ENCODE results near the gene MAGIX.

Gene MAGIX

DNA sequence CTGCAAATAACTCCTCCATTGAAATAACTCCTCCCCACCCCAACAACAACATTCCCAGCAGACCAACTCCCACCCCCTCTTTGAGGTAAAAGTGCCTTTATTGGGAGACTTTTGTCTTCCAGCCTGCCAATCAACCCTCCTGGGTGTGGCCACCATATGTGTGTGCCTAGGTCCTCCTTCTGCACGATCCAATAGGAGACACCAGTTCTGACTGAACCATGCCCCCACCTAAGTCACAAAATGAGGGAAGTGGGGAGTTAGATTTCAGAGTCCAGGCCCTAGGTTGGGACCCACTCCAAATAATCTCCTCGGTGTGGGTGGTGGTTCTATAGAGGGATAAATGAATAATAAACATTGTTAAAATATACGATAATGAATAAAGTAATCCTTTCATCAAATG is 12.2 kb downstream of the MAGIX start:
- no peaks in the 10 kb centered on the region for H3K36me3 ChIP-seq (ENCODE audit: low read length)
- H3K79me2 ChIP-seq (ENCODE audit: insufficient read depth, low read length): peaks cover 9% of the 10 kb centered on the region; the same call in 1 of the 2 replicates
- H3K27me3 ChIP-seq (ENCODE audit: low read length): no peaks in the 10 kb centered on the region
- no peak overlapping the region for H3K27ac ChIP-seq (ENCODE audit: low read depth, low read length)
- H2AFZ ChIP-seq (ENCODE audit: low read depth, low read length, severe bottlenecking): no peak overlapping the region
- no peak overlapping the region for H3K9ac ChIP-seq (ENCODE audit: low read length)
- H3K4me2 ChIP-seq (ENCODE audit: low read depth, low read length, poor library complexity, severe bottlenecking): no peak overlapping the region
- TF ChIP-seq, protein P1, sequence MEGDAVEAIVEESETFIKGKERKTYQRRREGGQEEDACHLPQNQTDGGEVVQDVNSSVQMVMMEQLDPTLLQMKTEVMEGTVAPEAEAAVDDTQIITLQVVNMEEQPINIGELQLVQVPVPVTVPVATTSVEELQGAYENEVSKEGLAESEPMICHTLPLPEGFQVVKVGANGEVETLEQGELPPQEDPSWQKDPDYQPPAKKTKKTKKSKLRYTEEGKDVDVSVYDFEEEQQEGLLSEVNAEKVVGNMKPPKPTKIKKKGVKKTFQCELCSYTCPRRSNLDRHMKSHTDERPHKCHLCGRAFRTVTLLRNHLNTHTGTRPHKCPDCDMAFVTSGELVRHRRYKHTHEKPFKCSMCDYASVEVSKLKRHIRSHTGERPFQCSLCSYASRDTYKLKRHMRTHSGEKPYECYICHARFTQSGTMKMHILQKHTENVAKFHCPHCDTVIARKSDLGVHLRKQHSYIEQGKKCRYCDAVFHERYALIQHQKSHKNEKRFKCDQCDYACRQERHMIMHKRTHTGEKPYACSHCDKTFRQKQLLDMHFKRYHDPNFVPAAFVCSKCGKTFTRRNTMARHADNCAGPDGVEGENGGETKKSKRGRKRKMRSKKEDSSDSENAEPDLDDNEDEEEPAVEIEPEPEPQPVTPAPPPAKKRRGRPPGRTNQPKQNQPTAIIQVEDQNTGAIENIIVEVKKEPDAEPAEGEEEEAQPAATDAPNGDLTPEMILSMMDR (IDR thresholded peaks at IDR 0.05; ENCODE audit: insufficient read depth, low read length, poor library complexity, severe bottlenecking): no peak
- TF ChIP-seq EZH2phosphoT487 (conservative IDR thresholded peaks at IDR 0.05; ENCODE audit: low read length): no peak
- no peak overlapping the region for H3K4me3 ChIP-seq (ENCODE audit: insufficient read depth, low read length, poor library complexity, severe bottlenecking)
- H4K20me1 ChIP-seq (ENCODE audit: low read depth, low read length): 0 out of 2 replicates have a peak, but pooled peaks cover 3% of the 10 kb centered on the region
- 0 out of 2 replicates have a peak, but pooled peaks cover 3% of the 10 kb centered on the region for H3F3A ChIP-seq (ENCODE audit: insufficient read depth)
- no peaks in the 10 kb centered on the region for H3K9me2 ChIP-seq (replicated peaks; ENCODE audit: insufficient read depth, low read length)
- H3K9me3 ChIP-seq (ENCODE audit: insufficient read depth, low read length): no peaks in the 10 kb centered on the region

DNA sequence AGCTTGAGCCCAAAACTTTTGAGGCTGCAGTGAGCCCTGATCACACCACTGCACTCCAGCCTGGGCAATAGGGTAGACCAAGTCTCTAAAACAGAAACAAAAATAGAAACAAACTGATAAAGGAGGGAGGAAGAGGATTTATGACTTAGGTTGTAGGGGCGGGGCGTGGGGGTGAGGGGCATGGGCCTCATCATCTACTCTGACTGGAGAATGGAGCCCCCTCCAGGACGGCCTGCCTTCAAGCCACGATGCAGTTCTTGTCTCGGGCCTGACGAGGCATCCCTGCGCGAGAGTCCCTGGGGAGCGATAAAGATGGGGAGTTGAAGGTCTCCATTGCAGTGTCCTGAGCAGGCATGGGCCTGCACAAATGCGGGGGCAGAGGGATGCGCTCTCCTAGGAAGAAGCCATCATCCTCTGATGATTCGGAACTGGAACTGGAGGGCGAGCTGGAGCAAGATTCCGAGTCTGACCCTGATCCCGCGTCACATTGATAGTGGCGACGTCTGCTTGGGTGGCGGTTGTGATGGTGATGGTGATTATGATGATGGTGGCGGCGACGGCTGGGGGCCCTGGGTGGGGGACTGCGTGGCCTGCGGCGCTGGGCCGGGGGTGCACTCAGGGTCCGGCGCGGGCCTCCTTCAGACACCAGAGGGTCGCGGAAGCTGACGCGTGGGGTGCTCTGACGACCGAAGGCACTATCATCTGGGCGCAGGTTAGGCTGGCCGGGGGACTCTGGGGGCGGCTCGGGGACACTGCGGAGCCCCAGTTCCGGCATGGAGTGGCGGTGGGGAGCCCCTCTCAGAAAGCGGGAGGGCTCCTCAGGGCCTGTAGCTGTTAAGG is 13.1 kb downstream of the MAGIX start:
- H3K36me3 ChIP-seq (ENCODE audit: low read length): no peaks in the 10 kb centered on the region
- 0 out of 2 replicates have a peak, but pooled peaks cover 3% of the 10 kb centered on the region for H4K20me1 ChIP-seq (ENCODE audit: low read depth, low read length)
- no peak overlapping the region for H3K27ac ChIP-seq (ENCODE audit: low read depth, low read length)
- no peak overlapping the region for H2AFZ ChIP-seq (ENCODE audit: low read depth, low read length, severe bottlenecking)
- H3K27me3 ChIP-seq (ENCODE audit: low read length): no peaks in the 10 kb centered on the region
- no peaks in the 10 kb centered on the region for H3K9me3 ChIP-seq (ENCODE audit: insufficient read depth, low read length)
- no peak overlapping the region for H3K9ac ChIP-seq (ENCODE audit: low read length)
- H3K79me2 ChIP-seq (ENCODE audit: insufficient read depth, low read length): peaks cover 9% of the 10 kb centered on the region; the same call in 1 of the 2 replicates
- no peaks in the 10 kb centered on the region for H3K9me2 ChIP-seq (replicated peaks; ENCODE audit: insufficient read depth, low read length)
- no peak overlapping the region for H3K4me3 ChIP-seq (ENCODE audit: insufficient read depth, low read length, poor library complexity, severe bottlenecking)
- 0 out of 2 replicates have a peak, but pooled peaks cover 3% of the 10 kb centered on the region for H3F3A ChIP-seq (ENCODE audit: insufficient read depth)
- no peak for TF ChIP-seq EZH2phosphoT487 (conservative IDR thresholded peaks at IDR 0.05; ENCODE audit: low read length)
- TF ChIP-seq, protein P1 (IDR thresholded peaks at IDR 0.05; ENCODE audit: insufficient read depth, low read length, poor library complexity, severe bottlenecking): no peak
- no peak overlapping the region for H3K4me2 ChIP-seq (ENCODE audit: low read depth, low read length, poor library complexity, severe bottlenecking)

DNA sequence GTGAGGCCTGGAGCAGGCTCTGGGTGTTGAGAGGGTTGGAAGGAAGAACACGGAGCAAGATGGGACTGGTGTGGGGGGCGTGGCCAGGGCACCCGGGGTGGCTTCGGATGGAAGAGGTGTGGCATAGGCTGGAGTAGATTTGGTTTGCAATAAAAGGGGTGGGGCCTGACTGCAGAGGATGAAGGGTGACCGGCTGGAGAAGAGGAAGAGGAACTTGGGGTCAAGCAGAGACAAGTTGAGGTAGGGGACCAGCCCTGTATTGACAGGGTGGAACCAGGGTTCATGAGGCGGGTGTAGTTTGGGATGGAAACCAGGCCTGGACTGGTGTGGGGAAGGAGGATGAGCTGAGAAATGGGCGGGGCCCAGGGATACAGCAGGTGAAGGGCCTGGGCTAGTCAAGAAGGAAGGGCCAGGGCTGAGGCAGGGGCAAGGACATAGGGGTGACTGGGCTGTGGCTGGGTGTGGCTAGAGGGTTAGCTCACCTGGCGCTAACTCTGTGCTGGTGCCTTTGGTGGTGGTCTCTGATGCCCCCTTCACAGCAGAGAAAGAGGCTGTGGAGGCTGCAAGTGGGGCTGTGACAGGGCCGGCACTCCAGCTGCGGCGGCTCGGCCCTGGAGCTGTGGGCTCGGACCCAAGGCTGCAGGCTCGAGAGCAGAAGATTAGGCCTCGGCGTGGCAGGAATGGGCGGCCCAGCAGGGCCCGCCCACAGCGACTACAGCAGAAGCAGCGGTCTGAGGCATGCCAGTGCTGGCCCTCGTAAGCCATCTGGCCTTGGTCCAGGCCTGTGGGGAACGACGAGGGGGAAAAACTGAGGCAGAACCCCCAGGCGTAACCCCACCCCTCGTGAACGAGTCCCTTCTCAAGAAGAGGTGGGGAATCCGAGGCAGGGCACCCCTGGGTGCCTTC is 14.1 kb downstream of the MAGIX start:
- Histone ChIP-seq H3K27me3 (ENCODE audit: low read length) (no peaks in the 10 kb centered on the region), H3K36me3 (ENCODE audit: low read length) (no peaks in the 10 kb centered on the region), H3K4me3 (ENCODE audit: insufficient read depth, low read length, poor library complexity, severe bottlenecking) (no peak overlapping the region), H3F3A (ENCODE audit: insufficient read depth) (0 out of 2 replicates have a peak, but pooled peaks cover 3% of the 10 kb centered on the region), H3K9me2 (replicated peaks; ENCODE audit: insufficient read depth, low read length) (no peaks in the 10 kb centered on the region), H3K4me2 (ENCODE audit: low read depth, low read length, poor library complexity, severe bottlenecking) (no peak overlapping the region), H3K27ac (ENCODE audit: low read depth, low read length) (no peak overlapping the region), H4K20me1 (ENCODE audit: low read depth, low read length) (0 out of 2 replicates have a peak, but pooled peaks cover 3% of the 10 kb centered on the region), H3K9me3 (ENCODE audit: insufficient read depth, low read length) (no peaks in the 10 kb centered on the region), H3K9ac (ENCODE audit: low read length) (no peak overlapping the region), H2AFZ (ENCODE audit: low read depth, low read length, severe bottlenecking) (no peak overlapping the region), H3K79me2 (ENCODE audit: insufficient read depth, low read length) (peaks cover 9% of the 10 kb centered on the region; the same call in 1 of the 2 replicates)
- TF ChIP-seq EZH2phosphoT487 (conservative IDR thresholded peaks at IDR 0.05; ENCODE audit: low read length): no peak

Measured in SU-DHL-6 (cell line).